Activated CD4-positive, alpha-beta T cell treated with anti-CD3 and anti-CD28 coated beads for 24 hours (primary cell): Measurements from ENCODE around the gene HASPIN.

Source experiments
- DNase-seq, 2 donors: peaks; one replicate each; pipeline ENCODE4 v3.0.0-alpha.2; 2020; ENCODE audit warnings: low read depth in 2 of 2

Gene HASPIN

GRCh38 chr17:3735515-3735914, 11.8 kb downstream of the HASPIN start:
- DNase-seq = no peak

GRCh38 chr17:3738562-3739295, 15.0 kb downstream of the HASPIN start:
- peak; percentile 55 to 59 for DNase-seq

GRCh38 chr17:3739422-3740124, 15.9 kb downstream of the HASPIN start:
- DNase-seq = no peak

- DNase-seq = no peak
These were observed 16.9 kb downstream of the HASPIN start for GRCh38 chr17:3740611-3741073.

GRCh38 chr17:3744014-3744413, 20.3 kb downstream of the HASPIN start:
- DNase-seq = no peak

- no peak for DNase-seq
These were observed 21.4 kb downstream of the HASPIN start for GRCh38 chr17:3745071-3745470.

- DNase-seq = no peak
These were observed 24.1 kb downstream of the HASPIN start for GRCh38 chr17:3747805-3748204.

- no peak for DNase-seq
These were observed 24.9 kb downstream of the HASPIN start for GRCh38 chr17:3748576-3748975.

- DNase-seq = no peak
These were observed 26.6 kb downstream of the HASPIN start for GRCh38 chr17:3750296-3750695.

- no peak for DNase-seq
These were observed 27.2 kb downstream of the HASPIN start for GRCh38 chr17:3750926-3751325.

- no peak for DNase-seq
These were observed 28.1 kb downstream of the HASPIN start for GRCh38 chr17:3751836-3752235.

GRCh38 chr17:3753624-3754023, 29.9 kb downstream of the HASPIN start:
- no peak for DNase-seq

- no peak for DNase-seq
These were observed 30.4 kb downstream of the HASPIN start for GRCh38 chr17:3754066-3754457.

GRCh38 chr17:3754458-3755334, 31.0 kb downstream of the HASPIN start:
- DNase-seq = peak; percentile 43 to 52

GRCh38 chr17:3755335-3756030, 31.8 kb downstream of the HASPIN start:
- DNase-seq = no peak

GRCh38 chr17:3759597-3760216, 36.0 kb downstream of the HASPIN start:
- no peak for DNase-seq

GRCh38 chr17:3761036-3761917, 37.6 kb downstream of the HASPIN start:
- no peak for DNase-seq

- no peak for DNase-seq
These were observed 38.2 kb downstream of the HASPIN start for GRCh38 chr17:3761918-3762380.

- no peak for DNase-seq
These were observed 39.4 kb downstream of the HASPIN start for GRCh38 chr17:3762922-3763776.
